SK-N-SH treated with all-trans-retinoic acid at 6 μM for 48 hours (cell line): Measurements from ENCODE around the gene CNIH4.
A peak's percentile ranks its signal among the peaks of the same experiment; 100 is the strongest.

ENCODE experiments used
- ATAC-seq: fragments of 200-7000 bp; cut with Tn5 transposase; 3 replicates; pipeline ENCODE4 v1.9.1; 2020; ENCODE audit warnings: mild to moderate bottlenecking, moderate library complexity
- ARNTL ChIP-seq: fragments of 450-650 bp; formaldehyde crosslinking; IDR thresholded peaks from 2 replicates; pipeline ENCODE4 v1.5.0; 2020; ENCODE audit warnings: low read depth, mild to moderate bottlenecking, moderate library complexity, borderline replicate concordance
- BACH2 ChIP-seq: fragments of 250-450 bp; sonication (Bioruptor Pico); IDR thresholded peaks from 2 replicates; pipeline ENCODE4 v1.9.0; 2021; ENCODE audit warnings: mild to moderate bottlenecking, borderline replicate concordance
- CSDC2 ChIP-seq: fragments of 250-450 bp; sonication (Bioruptor Pico); IDR thresholded peaks from 2 replicates; pipeline ENCODE4 v1.5.0; 2020; ENCODE audit warnings: mild to moderate bottlenecking, moderate library complexity
- ESRRG ChIP-seq: fragments of 250-450 bp; sonication (Bioruptor Pico); IDR thresholded peaks from 2 replicates; pipeline ENCODE4 v1.6.1; 2021; ENCODE audit warnings: mild to moderate bottlenecking
- GLIS3 ChIP-seq: fragments of 250-450 bp; sonication (Bioruptor Pico); IDR thresholded peaks from 2 replicates; pipeline ENCODE4 v1.5.0; 2020; ENCODE audit warnings: mild to moderate bottlenecking, moderate library complexity
- ISL1 ChIP-seq: fragments of 250-450 bp; sonication (Bioruptor Pico); IDR thresholded peaks from 2 replicates; pipeline ENCODE4 v2.1.2; 2022; ENCODE audit warnings: mild to moderate bottlenecking, moderate library complexity
- OSR1 ChIP-seq: fragments of 250-450 bp; sonication (Bioruptor Pico); IDR thresholded peaks from 2 replicates; pipeline ENCODE4 v1.8.0; 2022; ENCODE audit warnings: moderate library complexity, mild to moderate bottlenecking, inconsistent platforms
- RARB ChIP-seq: fragments of 250-450 bp; sonication (Bioruptor Pico); IDR thresholded peaks from 2 replicates; pipeline ENCODE4 v1.8.0; 2021; ENCODE audit warnings: mild to moderate bottlenecking, moderate library complexity
- SNAI2 ChIP-seq: fragments of 250-450 bp; sonication (Bioruptor Pico); IDR thresholded peaks from 2 replicates; pipeline ENCODE4 v1.5.0; 2020; ENCODE audit warnings: mild to moderate bottlenecking, moderate library complexity
- TCF4 ChIP-seq: fragments of 250-450 bp; sonication (Bioruptor Pico); IDR thresholded peaks from 2 replicates; pipeline ENCODE4 v1.8.0; 2021; ENCODE audit warnings: mild to moderate bottlenecking, moderate library complexity, borderline replicate concordance
- TOX ChIP-seq: fragments of 250-450 bp; sonication (Bioruptor Pico); IDR thresholded peaks from 2 replicates; pipeline ENCODE4 v1.8.0; 2021; ENCODE audit warnings: mild to moderate bottlenecking, moderate library complexity, borderline replicate concordance
- ZC3H10 ChIP-seq: fragments of 250-450 bp; sonication (Bioruptor Pico); IDR thresholded peaks from 2 replicates; pipeline ENCODE4 v1.5.1; 2021; ENCODE audit warnings: mild to moderate bottlenecking, moderate library complexity
- ZFP3 ChIP-seq: fragments of 250-450 bp; sonication (Bioruptor Pico); IDR thresholded peaks from 2 replicates; pipeline ENCODE4 v1.5.0; 2020; ENCODE audit warnings: mild to moderate bottlenecking, moderate library complexity
- ZFP30 ChIP-seq: fragments of 450-650 bp; formaldehyde crosslinking; IDR thresholded peaks from 2 replicates; pipeline ENCODE4 v1.5.0; 2022; ENCODE audit warnings: mild to moderate bottlenecking, moderate library complexity
- ZNF565 ChIP-seq: fragments of 450-650 bp; formaldehyde crosslinking; conservative IDR thresholded peaks from 2 replicates; pipeline ENCODE4 v1.5.0; 2020; ENCODE audit warnings: low read depth, mild to moderate bottlenecking, moderate library complexity
- ZNF70 ChIP-seq: fragments of 450-650 bp; formaldehyde crosslinking; IDR thresholded peaks from 2 replicates; pipeline ENCODE4 v1.5.0; 2020; ENCODE audit warnings: mild to moderate bottlenecking, moderate library complexity
- ZNF8 ChIP-seq: fragments of 450-650 bp; formaldehyde crosslinking; IDR thresholded peaks from 2 replicates; pipeline ENCODE4 v1.5.0; 2020; ENCODE audit warnings: mild to moderate bottlenecking, moderate library complexity
- TF ChIP-seq, protein P1 (sequence below): fragments of 250-450 bp; sonication (Bioruptor Pico); IDR thresholded peaks from 2 replicates; pipeline ENCODE4 v1.5.0; 2020; ENCODE audit warnings: mild to moderate bottlenecking, moderate library complexity
- TF ChIP-seq, protein P2 (sequence below): fragments of 250-450 bp; sonication (Bioruptor Pico); IDR thresholded peaks from 2 replicates; pipeline ENCODE4 v1.5.1; 2020; ENCODE audit warnings: low read depth, mild to moderate bottlenecking, moderate library complexity
- TF ChIP-seq, protein P3 (sequence below): fragments of 250-450 bp; sonication (Bioruptor Pico); IDR thresholded peaks from 2 replicates; pipeline ENCODE4 v1.5.1; 2021; ENCODE audit warnings: mild to moderate bottlenecking, moderate library complexity
- TF ChIP-seq, protein P4 (sequence below): fragments of 250-450 bp; sonication (Bioruptor Pico); IDR thresholded peaks from 2 replicates; pipeline ENCODE4 v1.8.0; 2020; ENCODE audit warnings: mild to moderate bottlenecking, moderate library complexity, borderline replicate concordance

Gene CNIH4

DNA sequence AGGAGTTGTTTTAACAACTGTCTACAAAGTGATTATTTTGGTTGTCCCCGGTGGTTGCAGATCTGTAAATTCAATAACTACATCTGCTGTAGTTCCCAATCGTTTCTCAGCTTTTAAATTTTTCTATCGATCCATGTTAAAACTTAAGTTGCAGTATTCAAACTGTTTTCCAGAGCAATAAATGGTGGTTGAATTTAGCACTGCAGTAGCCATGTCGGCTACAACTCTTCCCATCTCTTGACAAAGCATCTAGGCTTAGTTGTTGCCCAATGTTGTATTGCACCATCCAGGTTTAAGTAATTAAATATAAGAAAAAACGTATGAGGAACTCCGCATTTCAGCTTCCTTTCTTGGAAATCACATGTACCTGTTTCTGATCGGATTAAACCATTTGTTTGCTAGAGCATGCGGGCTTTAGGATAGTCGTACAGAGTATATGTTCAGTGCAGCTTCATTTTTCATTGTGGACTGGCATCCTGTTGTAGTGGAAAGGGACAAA, 996 bp downstream of the CNIH4 start:
- ATAC-seq = peak; percentile 25
- TF ChIP-seq TCF4 (CRISPR knock-in tag) (no peak), SNAI2 (CRISPR knock-in tag) (no peak), ZNF8 (CRISPR knock-in tag) (no peak)

DNA sequence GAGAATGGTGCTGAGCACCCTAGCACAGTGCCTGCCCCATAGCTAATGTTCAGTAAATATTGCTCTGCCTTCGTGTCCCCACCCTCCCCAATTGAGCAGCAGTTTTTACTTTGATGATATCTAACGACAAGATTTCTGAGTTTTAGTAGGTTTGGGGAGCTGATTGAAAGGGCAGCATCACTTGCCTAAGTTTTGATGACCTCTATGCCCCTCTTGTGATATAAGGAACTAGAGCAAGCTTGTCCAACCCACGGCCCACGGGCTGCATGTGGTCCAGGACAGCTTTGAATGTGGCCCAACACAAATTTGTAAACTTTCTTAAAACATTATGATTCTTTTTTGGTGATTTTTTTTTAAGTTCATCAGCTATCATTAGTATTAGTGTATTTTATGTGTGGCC, 1.6 kb downstream of the CNIH4 start:
- TF ChIP-seq ARNTL (no peak), SNAI2 (CRISPR knock-in tag) (no peak), ZFP3 (CRISPR knock-in tag) (no peak), CSDC2 (CRISPR knock-in tag) (no peak), OSR1 (CRISPR knock-in tag) (no peak), ZFP30 (CRISPR knock-in tag) (no peak), ZNF8 (CRISPR knock-in tag) (no peak)
- TF ChIP-seq, protein P1, sequence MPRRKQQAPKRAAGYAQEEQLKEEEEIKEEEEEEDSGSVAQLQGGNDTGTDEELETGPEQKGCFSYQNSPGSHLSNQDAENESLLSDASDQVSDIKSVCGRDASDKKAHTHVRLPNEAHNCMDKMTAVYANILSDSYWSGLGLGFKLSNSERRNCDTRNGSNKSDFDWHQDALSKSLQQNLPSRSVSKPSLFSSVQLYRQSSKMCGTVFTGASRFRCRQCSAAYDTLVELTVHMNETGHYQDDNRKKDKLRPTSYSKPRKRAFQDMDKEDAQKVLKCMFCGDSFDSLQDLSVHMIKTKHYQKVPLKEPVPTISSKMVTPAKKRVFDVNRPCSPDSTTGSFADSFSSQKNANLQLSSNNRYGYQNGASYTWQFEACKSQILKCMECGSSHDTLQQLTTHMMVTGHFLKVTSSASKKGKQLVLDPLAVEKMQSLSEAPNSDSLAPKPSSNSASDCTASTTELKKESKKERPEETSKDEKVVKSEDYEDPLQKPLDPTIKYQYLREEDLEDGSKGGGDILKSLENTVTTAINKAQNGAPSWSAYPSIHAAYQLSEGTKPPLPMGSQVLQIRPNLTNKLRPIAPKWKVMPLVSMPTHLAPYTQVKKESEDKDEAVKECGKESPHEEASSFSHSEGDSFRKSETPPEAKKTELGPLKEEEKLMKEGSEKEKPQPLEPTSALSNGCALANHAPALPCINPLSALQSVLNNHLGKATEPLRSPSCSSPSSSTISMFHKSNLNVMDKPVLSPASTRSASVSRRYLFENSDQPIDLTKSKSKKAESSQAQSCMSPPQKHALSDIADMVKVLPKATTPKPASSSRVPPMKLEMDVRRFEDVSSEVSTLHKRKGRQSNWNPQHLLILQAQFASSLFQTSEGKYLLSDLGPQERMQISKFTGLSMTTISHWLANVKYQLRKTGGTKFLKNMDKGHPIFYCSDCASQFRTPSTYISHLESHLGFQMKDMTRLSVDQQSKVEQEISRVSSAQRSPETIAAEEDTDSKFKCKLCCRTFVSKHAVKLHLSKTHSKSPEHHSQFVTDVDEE (CRISPR knock-in tag) = no peak
- TF ChIP-seq, protein P2, sequence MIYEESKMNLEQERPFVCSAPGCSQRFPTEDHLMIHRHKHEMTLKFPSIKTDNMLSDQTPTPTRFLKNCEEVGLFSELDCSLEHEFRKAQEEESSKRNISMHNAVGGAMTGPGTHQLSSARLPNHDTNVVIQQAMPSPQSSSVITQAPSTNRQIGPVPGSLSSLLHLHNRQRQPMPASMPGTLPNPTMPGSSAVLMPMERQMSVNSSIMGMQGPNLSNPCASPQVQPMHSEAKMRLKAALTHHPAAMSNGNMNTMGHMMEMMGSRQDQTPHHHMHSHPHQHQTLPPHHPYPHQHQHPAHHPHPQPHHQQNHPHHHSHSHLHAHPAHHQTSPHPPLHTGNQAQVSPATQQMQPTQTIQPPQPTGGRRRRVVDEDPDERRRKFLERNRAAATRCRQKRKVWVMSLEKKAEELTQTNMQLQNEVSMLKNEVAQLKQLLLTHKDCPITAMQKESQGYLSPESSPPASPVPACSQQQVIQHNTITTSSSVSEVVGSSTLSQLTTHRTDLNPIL (CRISPR knock-in tag) = no peak
- ATAC-seq = no peak

DNA sequence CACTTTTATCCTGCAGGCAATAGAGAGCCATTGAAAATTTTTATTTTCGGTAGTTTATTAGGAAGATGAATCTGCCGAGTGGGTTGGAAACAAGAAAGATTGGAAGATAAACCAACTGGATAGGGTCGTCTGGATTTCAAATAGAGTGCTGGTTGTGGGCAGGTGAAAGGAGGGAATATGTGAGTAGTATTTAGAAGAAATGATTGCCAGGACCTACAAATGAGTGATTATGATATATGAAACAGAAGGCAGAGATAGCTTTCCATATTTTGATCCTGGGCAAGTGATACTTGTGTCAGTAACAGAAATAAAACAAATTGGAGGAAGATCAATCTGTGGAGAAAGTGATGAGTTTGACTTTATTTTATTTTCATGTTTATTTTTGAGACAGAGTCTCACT, 2.5 kb downstream of the CNIH4 start:
- TF ChIP-seq ZC3H10 (no peak), OSR1 (CRISPR knock-in tag) (no peak), ARNTL (no peak), RARB (CRISPR knock-in tag) (no peak), TCF4 (CRISPR knock-in tag) (no peak), ZNF70 (CRISPR knock-in tag) (no peak), CSDC2 (CRISPR knock-in tag) (no peak), TOX (no peak), ISL1 (CRISPR knock-in tag) (no peak), ESRRG (CRISPR knock-in tag) (no peak), ZNF8 (CRISPR knock-in tag) (no peak), ZFP3 (CRISPR knock-in tag) (no peak), GLIS3 (CRISPR knock-in tag) (no peak), BACH2 (CRISPR knock-in tag) (no peak), ZNF565 (CRISPR knock-in tag) (no peak), ZFP30 (CRISPR knock-in tag) (no peak), SNAI2 (CRISPR knock-in tag) (no peak)
- TF ChIP-seq, protein P3, sequence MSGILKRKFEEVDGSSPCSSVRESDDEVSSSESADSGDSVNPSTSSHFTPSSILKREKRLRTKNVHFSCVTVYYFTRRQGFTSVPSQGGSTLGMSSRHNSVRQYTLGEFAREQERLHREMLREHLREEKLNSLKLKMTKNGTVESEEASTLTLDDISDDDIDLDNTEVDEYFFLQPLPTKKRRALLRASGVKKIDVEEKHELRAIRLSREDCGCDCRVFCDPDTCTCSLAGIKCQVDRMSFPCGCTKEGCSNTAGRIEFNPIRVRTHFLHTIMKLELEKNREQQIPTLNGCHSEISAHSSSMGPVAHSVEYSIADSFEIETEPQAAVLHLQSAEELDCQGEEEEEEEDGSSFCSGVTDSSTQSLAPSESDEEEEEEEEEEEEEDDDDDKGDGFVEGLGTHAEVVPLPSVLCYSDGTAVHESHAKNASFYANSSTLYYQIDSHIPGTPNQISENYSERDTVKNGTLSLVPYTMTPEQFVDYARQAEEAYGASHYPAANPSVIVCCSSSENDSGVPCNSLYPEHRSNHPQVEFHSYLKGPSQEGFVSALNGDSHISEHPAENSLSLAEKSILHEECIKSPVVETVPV (CRISPR knock-in tag) = no peak
- TF ChIP-seq, protein P4, sequence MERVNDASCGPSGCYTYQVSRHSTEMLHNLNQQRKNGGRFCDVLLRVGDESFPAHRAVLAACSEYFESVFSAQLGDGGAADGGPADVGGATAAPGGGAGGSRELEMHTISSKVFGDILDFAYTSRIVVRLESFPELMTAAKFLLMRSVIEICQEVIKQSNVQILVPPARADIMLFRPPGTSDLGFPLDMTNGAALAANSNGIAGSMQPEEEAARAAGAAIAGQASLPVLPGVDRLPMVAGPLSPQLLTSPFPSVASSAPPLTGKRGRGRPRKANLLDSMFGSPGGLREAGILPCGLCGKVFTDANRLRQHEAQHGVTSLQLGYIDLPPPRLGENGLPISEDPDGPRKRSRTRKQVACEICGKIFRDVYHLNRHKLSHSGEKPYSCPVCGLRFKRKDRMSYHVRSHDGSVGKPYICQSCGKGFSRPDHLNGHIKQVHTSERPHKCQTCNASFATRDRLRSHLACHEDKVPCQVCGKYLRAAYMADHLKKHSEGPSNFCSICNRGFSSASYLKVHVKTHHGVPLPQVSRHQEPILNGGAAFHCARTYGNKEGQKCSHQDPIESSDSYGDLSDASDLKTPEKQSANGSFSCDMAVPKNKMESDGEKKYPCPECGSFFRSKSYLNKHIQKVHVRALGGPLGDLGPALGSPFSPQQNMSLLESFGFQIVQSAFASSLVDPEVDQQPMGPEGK = no peak

DNA sequence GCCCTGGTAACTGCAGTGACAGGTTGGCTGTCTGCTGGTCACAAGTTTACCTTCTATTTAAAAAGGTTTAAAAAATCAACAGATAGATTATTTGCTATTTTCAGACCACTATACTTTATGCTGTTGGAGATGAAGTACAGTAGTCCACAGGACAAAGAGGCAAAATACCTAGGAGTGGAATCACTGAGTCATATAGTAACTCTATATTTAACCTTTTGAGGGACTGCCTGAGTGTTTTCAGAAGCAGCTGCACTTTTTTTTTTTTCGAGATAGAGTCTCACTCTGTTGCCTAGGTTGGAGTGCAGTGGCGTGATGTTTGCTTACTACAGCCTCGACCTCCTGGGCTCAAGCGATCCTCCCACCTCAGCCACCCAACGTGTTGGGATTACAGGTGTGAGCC, 11.7 kb downstream of the CNIH4 start:
- no peak for TF ChIP-seq CSDC2 (CRISPR knock-in tag)
- TF ChIP-seq, protein P3 (CRISPR knock-in tag) = no peak
- no peak for TF ChIP-seq TOX
- TF ChIP-seq ZNF565 (CRISPR knock-in tag) = no peak
- peak; percentile 51; the same call in 2 of the 3 replicates for ATAC-seq

More for the DNA sequence above, 2.5 kb downstream of the CNIH4 start:
- no peak for ATAC-seq
